Measurements from ENCODE around the gene EPB41L4A. TPM values are rescaled to one million over a fixed set of nuclear protein-coding genes. Genes with fewer than 3 reads are reported as not detected.

Gene EPB41L4A
- total RNA-seq, 1 experiment from 2014 or later = 28.6 TPM

- no peak for DNase-seq
- intact Hi-C loops (cut with micrococcal nuclease; ENCODE audit: unreplicated experiment) = no loop called here
- BruUV-seq (replicated peaks) = no TSS peak
These were observed 213.2 kb downstream of the EPB41L4A start for GRCh38 chr5:112205846-112206245.

DNA sequence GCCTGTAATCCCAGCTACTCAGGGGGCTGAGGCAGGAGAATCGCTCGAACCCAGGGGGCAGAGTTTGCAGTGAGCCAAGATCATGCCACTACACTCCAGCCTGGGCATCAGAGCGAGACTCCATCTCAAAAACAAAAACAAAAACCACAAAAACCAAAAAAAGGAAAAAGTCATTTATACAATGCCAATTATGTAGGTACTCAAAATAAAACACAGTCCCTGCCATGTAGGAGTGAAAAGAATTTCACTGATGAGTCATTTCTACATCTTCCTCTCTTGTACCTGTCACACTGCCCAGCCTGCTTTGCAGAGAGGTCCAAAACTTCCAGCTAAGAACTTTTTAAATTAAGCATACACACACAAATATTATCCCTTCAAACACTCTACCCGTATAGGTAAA, 215.8 kb downstream of the EPB41L4A start:
- no peaks in the 10 kb centered on the region for H3K27me3 Mint-ChIP-seq (ENCODE audit: unreplicated experiment)
- no peak overlapping the region for H3K4me3 Mint-ChIP-seq (ENCODE audit: low read depth, unreplicated experiment)
- TF ChIP-seq, protein P1, sequence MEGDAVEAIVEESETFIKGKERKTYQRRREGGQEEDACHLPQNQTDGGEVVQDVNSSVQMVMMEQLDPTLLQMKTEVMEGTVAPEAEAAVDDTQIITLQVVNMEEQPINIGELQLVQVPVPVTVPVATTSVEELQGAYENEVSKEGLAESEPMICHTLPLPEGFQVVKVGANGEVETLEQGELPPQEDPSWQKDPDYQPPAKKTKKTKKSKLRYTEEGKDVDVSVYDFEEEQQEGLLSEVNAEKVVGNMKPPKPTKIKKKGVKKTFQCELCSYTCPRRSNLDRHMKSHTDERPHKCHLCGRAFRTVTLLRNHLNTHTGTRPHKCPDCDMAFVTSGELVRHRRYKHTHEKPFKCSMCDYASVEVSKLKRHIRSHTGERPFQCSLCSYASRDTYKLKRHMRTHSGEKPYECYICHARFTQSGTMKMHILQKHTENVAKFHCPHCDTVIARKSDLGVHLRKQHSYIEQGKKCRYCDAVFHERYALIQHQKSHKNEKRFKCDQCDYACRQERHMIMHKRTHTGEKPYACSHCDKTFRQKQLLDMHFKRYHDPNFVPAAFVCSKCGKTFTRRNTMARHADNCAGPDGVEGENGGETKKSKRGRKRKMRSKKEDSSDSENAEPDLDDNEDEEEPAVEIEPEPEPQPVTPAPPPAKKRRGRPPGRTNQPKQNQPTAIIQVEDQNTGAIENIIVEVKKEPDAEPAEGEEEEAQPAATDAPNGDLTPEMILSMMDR (IDR thresholded peaks at IDR 0.05; ENCODE audit: unreplicated experiment) = no peak
- no peaks in the 10 kb centered on the region for H3K4me1 Mint-ChIP-seq (ENCODE audit: low read depth, unreplicated experiment)
- no TSS peak for BruUV-seq (replicated peaks)
- H3K36me3 Mint-ChIP-seq (ENCODE audit: insufficient read depth, unreplicated experiment) = no peaks in the 10 kb centered on the region
- intact Hi-C loops (cut with micrococcal nuclease; ENCODE audit: unreplicated experiment) = no loop called here
- no peaks in the 10 kb centered on the region for H3K9me3 Mint-ChIP-seq (ENCODE audit: low read depth, unreplicated experiment)
- CTCF ChIA-PET = no interaction called here
- no peak overlapping the region for H3K27ac Mint-ChIP-seq (ENCODE audit: unreplicated experiment)
- no peak for DNase-seq

More at GRCh38 chr5:112205846-112206245, 213.2 kb downstream of the EPB41L4A start:
- no peak overlapping the region for H3K4me3 Mint-ChIP-seq (ENCODE audit: low read depth, unreplicated experiment)
- no peak overlapping the region for H3K27ac Mint-ChIP-seq (ENCODE audit: unreplicated experiment)
- H3K27me3 Mint-ChIP-seq (ENCODE audit: unreplicated experiment) = no peaks in the 10 kb centered on the region
- H3K9me3 Mint-ChIP-seq (ENCODE audit: low read depth, unreplicated experiment) = no peaks in the 10 kb centered on the region
- CTCF ChIA-PET = no interaction called here
- H3K36me3 Mint-ChIP-seq (ENCODE audit: insufficient read depth, unreplicated experiment) = no peaks in the 10 kb centered on the region
- H3K4me1 Mint-ChIP-seq (ENCODE audit: low read depth, unreplicated experiment) = peaks cover 8% of the 10 kb centered on the region
- TF ChIP-seq, protein P1 (IDR thresholded peaks at IDR 0.05; ENCODE audit: unreplicated experiment) = no peak

- no peaks in the 10 kb centered on the region for H3K4me1 Mint-ChIP-seq (ENCODE audit: low read depth, unreplicated experiment)
- H3K27ac Mint-ChIP-seq (ENCODE audit: unreplicated experiment) = no peak overlapping the region
- H3K27me3 Mint-ChIP-seq (ENCODE audit: unreplicated experiment) = no peaks in the 10 kb centered on the region
- CTCF ChIA-PET = no interaction called here
- no peaks in the 10 kb centered on the region for H3K36me3 Mint-ChIP-seq (ENCODE audit: insufficient read depth, unreplicated experiment)
- no peak overlapping the region for H3K4me3 Mint-ChIP-seq (ENCODE audit: low read depth, unreplicated experiment)
- BruUV-seq (replicated peaks) = no TSS peak
- no peak for DNase-seq
- TF ChIP-seq, protein P1 (IDR thresholded peaks at IDR 0.05; ENCODE audit: unreplicated experiment) = no peak
- no peaks in the 10 kb centered on the region for H3K9me3 Mint-ChIP-seq (ENCODE audit: low read depth, unreplicated experiment)
- intact Hi-C loops (cut with micrococcal nuclease; ENCODE audit: unreplicated experiment) = no loop called here
These were observed 216.4 kb downstream of the EPB41L4A start for GRCh38 chr5:112202694-112203093.

DNA sequence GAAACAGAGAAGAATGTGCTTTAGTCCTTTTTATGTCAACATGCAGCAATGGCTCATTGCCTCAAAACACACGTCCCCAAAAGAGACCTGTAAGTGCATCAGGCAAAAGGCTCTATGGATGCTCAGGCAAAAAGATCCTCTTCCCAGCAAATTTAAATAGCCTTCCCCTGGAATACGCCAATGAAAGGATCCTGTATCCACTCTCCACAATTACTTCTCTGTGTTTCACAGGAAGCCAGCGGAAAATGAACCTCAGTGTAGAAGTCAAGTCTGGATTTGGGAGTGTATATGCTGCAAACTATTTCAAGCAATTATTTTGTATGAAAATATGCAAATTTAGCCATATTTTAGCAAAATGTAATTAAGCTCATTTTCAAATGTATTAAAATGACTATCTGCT, 217.9 kb downstream of the EPB41L4A start:
- no peaks in the 10 kb centered on the region for H3K9me3 Mint-ChIP-seq (ENCODE audit: low read depth, unreplicated experiment)
- DNase-seq = no peak
- no peak overlapping the region for H3K4me3 Mint-ChIP-seq (ENCODE audit: low read depth, unreplicated experiment)
- no peak overlapping the region for H3K27ac Mint-ChIP-seq (ENCODE audit: unreplicated experiment)
- H3K27me3 Mint-ChIP-seq (ENCODE audit: unreplicated experiment) = no peaks in the 10 kb centered on the region
- TF ChIP-seq, protein P1 (IDR thresholded peaks at IDR 0.05; ENCODE audit: unreplicated experiment) = no peak
- no peaks in the 10 kb centered on the region for H3K36me3 Mint-ChIP-seq (ENCODE audit: insufficient read depth, unreplicated experiment)
- intact Hi-C loops (cut with micrococcal nuclease; ENCODE audit: unreplicated experiment) = no loop called here
- no peaks in the 10 kb centered on the region for H3K4me1 Mint-ChIP-seq (ENCODE audit: low read depth, unreplicated experiment)
- CTCF ChIA-PET = no interaction called here
- BruUV-seq (replicated peaks) = no TSS peak
